ENCODE measurements around the gene KRTAP4-9. TPM values are rescaled to one million over a fixed set of nuclear protein-coding genes. Genes with fewer than 3 reads are reported as not detected.
"Not testable (repeated sequence)": the region's sequence is repeated elsewhere in the genome, so short reads cannot be mapped to it uniquely, and the experiment has no call there.

KRTAP4-9 gene
- not detected for polyA plus RNA-seq (2013, experiment 1 of 2)
- not detected for polyA plus RNA-seq (2013, experiment 2 of 2)

- not testable (repeated sequence) for H3K4me1 ChIP-seq (ENCODE audit: control insufficient read depth, insufficient read depth, low read length, poor library complexity, severe bottlenecking); H3K4me3 ChIP-seq (ENCODE audit: extremely low read depth, insufficient read depth, low read length, poor library complexity, severe bottlenecking); H3K27ac ChIP-seq (ENCODE audit: low read depth, low read length, severe bottlenecking); H3K36me3 ChIP-seq (ENCODE audit: control insufficient read depth, insufficient read depth, low read length); H3K9me3 ChIP-seq (ENCODE audit: control insufficient read depth, low read length)
- WGBS, 2 experiments (ENCODE audit: insufficient coverage in 2 of 2): 75 to 80% methylated on average over 9 of the region's 10 CpGs
Observed at GRCh38 chr17:41105347-41105746, at the start of gene KRTAP4-9. Gene KRTAP4-9 (plus strand): TSS chr17:41105389. CDS start chr17:41105389, 0 bp downstream.

DNA sequence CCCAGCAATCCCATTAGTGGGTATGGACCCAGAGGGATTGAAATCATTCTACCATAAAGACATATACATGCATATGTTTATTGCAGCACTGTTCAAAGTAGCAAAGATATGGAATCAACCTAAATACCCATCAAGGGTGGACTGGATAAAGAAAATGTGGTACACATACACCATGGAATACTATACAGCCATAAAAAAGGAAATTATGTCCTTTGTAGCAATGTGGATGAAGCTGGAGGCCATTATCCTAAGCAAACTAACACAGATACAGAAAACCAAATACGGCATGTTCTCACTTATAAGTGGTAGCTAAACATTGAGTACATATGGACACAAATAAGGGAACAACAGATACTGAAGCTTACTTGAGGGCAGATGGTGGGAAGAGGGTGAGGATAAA is 47.6 kb upstream of the KRTAP4-9 start:
- Histone ChIP-seq H3K27ac (ENCODE audit: low read depth, low read length, severe bottlenecking) (no peak overlapping the region), H3K9me3 (ENCODE audit: control insufficient read depth, low read length) (peaks cover 17% of the 10 kb centered on the region), H3K36me3 (ENCODE audit: control insufficient read depth, insufficient read depth, low read length) (no peaks in the 10 kb centered on the region), H3K4me3 (ENCODE audit: extremely low read depth, insufficient read depth, low read length, poor library complexity, severe bottlenecking) (no peak overlapping the region), H3K4me1 (ENCODE audit: control insufficient read depth, insufficient read depth, low read length, poor library complexity, severe bottlenecking) (peaks cover 11% of the 10 kb centered on the region)
- WGBS, 2 experiments (ENCODE audit: insufficient coverage in 2 of 2): 100% methylated on average over 1 of the region's 1 CpG; no CpG with 5 or more reads in 1 of the 2 experiments

DNA sequence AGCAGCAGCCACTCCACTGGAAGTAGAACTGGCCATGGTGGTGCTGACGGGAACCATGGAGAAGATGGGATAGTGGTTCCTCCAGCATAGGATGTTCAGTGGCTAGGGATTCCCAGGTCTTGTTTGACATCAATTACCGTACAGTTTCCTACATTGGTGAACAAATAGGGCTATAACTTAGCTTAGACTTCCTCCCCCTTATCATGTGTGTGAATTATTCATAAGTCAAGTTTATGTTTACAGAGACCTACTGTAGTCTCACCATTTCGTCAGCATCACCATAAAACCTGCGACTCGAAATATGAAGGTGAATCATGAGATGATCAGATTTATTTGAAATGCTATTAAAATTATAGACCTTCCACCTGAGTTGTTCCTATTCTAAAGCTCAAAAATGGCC is 46.4 kb upstream of the KRTAP4-9 start:
- no peak overlapping the region for H3K27ac ChIP-seq (ENCODE audit: low read depth, low read length, severe bottlenecking)
- H3K9me3 ChIP-seq (ENCODE audit: control insufficient read depth, low read length): peaks cover 11% of the 10 kb centered on the region
- no peaks in the 10 kb centered on the region for H3K36me3 ChIP-seq (ENCODE audit: control insufficient read depth, insufficient read depth, low read length)
- WGBS, 2 experiments (ENCODE audit: insufficient coverage in 2 of 2): 100% methylated on average over 1 of the region's 5 CpGs; no CpG with 5 or more reads in 1 of the 2 experiments
- peaks cover 11% of the 10 kb centered on the region for H3K4me1 ChIP-seq (ENCODE audit: control insufficient read depth, insufficient read depth, low read length, poor library complexity, severe bottlenecking)
- no peak overlapping the region for H3K4me3 ChIP-seq (ENCODE audit: extremely low read depth, insufficient read depth, low read length, poor library complexity, severe bottlenecking)

DNA sequence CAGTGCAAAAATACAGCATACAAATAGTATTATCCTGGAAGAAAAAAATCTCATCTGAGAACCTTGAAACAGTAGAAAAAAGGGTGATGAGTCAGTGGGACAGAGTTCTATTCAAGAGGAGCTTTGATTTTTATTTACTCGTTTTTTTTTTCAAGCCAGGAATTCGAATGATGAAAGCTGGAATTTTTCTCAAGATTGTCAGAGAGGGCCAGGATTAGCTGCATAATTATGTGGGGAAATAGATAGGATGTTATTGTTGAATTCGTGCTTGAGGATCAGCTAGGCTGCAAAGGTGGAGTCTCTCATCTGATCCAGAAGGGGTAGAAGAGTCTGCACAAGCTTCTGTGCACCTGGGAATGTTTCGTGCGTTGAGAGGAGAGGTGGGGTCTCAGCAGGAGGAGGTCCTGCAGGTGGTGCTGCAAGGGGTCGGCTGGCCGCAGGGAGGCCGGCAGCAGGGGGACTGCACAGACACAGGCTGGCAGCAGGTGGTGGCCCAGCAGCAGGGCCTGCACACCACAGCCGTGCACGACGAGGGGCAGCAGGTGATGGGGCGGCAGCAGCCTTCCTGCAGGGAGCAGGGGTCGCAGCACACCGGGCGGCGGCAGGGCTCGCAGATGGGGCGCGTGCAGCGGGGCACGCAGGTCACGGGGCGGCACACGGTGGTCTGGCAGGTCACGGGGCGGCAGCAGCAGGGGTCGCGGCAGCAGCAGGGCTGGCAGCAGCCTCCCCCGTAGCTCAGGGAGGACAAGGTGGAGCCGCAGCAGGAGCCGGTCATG is 45.7 kb upstream of the KRTAP4-9 start:
- H3K9me3 ChIP-seq (ENCODE audit: control insufficient read depth, low read length): peaks cover 11% of the 10 kb centered on the region
- H3K36me3 ChIP-seq (ENCODE audit: control insufficient read depth, insufficient read depth, low read length); H3K4me3 ChIP-seq (ENCODE audit: extremely low read depth, insufficient read depth, low read length, poor library complexity, severe bottlenecking): not testable (repeated sequence)
- H3K27ac ChIP-seq (ENCODE audit: low read depth, low read length, severe bottlenecking): peak overlapping the region; percentile 63
- peaks cover 11% of the 10 kb centered on the region for H3K4me1 ChIP-seq (ENCODE audit: control insufficient read depth, insufficient read depth, low read length, poor library complexity, severe bottlenecking)
- WGBS, 2 experiments (ENCODE audit: insufficient coverage in 2 of 2): 72 to 77% methylated on average over 4 to 5 of the region's 31 CpGs

DNA sequence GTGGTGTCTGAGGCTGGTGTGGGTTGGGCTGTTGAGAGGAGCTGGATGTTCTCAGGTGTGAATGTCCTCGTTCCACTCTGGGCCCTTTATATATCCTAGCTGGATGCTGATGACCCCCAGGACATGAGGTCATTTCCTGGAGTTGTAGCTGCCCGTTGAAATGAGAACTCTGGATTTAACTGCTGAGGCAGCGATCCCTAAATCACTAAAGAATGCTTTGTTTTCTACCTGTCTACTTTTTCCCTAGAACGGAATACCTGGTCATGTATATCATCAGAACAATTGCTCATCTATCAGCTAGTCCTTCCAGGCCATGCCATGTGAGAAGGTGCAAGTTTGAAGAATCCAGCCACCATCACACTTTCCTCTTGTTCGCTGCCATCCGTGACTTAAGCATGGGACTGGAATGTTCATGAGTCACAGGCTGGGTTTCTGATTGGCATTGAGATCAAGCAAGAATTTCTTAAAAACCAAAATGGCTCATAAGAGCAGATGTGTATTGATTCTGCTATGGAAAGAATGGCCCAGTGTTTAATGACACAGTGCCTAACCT is 45.1 kb upstream of the KRTAP4-9 start, which contains the start of gene KRTAP2-3:
TSS of gene KRTAP2-3 (minus strand) at position 63 of the 553 bp plus-strand sequence. CDS start 64 bp downstream, outside the sequence.
- Histone ChIP-seq H3K4me1 (ENCODE audit: control insufficient read depth, insufficient read depth, low read length, poor library complexity, severe bottlenecking) (peaks cover 11% of the 10 kb centered on the region), H3K9me3 (ENCODE audit: control insufficient read depth, low read length) (peaks cover 11% of the 10 kb centered on the region), H3K27ac (ENCODE audit: low read depth, low read length, severe bottlenecking) (peak within 1 kb of the TSS; percentile 63), H3K36me3 (ENCODE audit: control insufficient read depth, insufficient read depth, low read length) (no peaks in the 10 kb centered on the region), H3K4me3 (ENCODE audit: extremely low read depth, insufficient read depth, low read length, poor library complexity, severe bottlenecking) (no peak within 1 kb of the TSS)
- 83 to 87% methylated on average over 2 to 6 of the region's 6 CpGs for WGBS, 2 experiments (ENCODE audit: insufficient coverage in 2 of 2)

DNA sequence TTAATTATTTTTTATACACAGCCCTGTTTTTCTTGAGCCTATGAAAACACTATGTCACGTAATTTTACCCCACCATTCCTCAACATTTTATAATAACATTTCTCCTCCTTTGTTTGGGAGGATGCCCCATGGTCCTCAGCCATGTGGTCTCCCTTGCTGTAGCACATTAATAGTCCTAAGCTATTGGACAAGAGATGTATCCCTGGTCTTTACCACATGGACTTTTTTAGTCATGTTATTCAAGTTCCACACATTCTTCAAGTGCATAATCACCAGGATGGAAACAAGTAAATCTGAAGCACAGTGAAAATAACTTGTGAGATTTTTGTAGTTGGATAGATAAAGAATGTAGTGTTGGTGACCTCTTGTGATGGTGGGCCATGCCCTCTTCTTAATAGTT is 43.2 kb upstream of the KRTAP4-9 start:
- peaks cover 5% of the 10 kb centered on the region for H3K9me3 ChIP-seq (ENCODE audit: control insufficient read depth, low read length)
- H3K27ac ChIP-seq (ENCODE audit: low read depth, low read length, severe bottlenecking): peak overlapping the region; percentile 58
- 89% methylated on average over 1 of the region's 1 CpG; no CpG with 5 or more reads in 1 of the 2 experiments for WGBS, 2 experiments (ENCODE audit: insufficient coverage in 2 of 2)
- no peaks in the 10 kb centered on the region for H3K36me3 ChIP-seq (ENCODE audit: control insufficient read depth, insufficient read depth, low read length)
- peaks cover 11% of the 10 kb centered on the region for H3K4me1 ChIP-seq (ENCODE audit: control insufficient read depth, insufficient read depth, low read length, poor library complexity, severe bottlenecking)
- no peak overlapping the region for H3K4me3 ChIP-seq (ENCODE audit: extremely low read depth, insufficient read depth, low read length, poor library complexity, severe bottlenecking)

- peaks cover 11% of the 10 kb centered on the region for H3K4me1 ChIP-seq (ENCODE audit: control insufficient read depth, insufficient read depth, low read length, poor library complexity, severe bottlenecking)
- no peak overlapping the region for H3K27ac ChIP-seq (ENCODE audit: low read depth, low read length, severe bottlenecking)
- H3K36me3 ChIP-seq (ENCODE audit: control insufficient read depth, insufficient read depth, low read length): no peaks in the 10 kb centered on the region
- no peaks in the 10 kb centered on the region for H3K9me3 ChIP-seq (ENCODE audit: control insufficient read depth, low read length)
- no peak overlapping the region for H3K4me3 ChIP-seq (ENCODE audit: extremely low read depth, insufficient read depth, low read length, poor library complexity, severe bottlenecking)
- WGBS, 2 experiments (ENCODE audit: insufficient coverage in 2 of 2): no CpG with 5 or more reads among the region's 4 CpGs
Observed at GRCh38 chr17:41063449-41063848, 41.7 kb upstream of the KRTAP4-9 start.

DNA sequence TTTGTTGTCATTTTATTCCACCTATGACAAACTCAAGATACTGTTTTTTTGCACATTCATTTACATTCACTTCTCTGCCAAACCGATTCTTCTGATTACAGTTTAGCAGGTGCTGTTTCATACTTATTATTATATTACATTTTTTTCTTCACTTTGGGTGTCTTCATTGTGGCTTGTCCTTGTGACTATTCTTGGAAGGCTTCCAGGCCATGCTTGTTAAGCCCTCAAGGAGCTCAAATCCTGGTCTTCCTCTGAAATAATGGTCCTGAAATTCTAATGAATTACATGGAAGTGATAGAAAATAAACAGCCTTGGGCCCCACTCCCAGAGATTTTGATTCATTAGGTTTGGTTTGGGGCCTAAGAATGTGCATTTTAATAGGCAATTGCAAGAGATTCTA is 40.9 kb upstream of the KRTAP4-9 start:
- Histone ChIP-seq H3K27ac (ENCODE audit: low read depth, low read length, severe bottlenecking) (no peak overlapping the region), H3K4me3 (ENCODE audit: extremely low read depth, insufficient read depth, low read length, poor library complexity, severe bottlenecking) (no peak overlapping the region), H3K4me1 (ENCODE audit: control insufficient read depth, insufficient read depth, low read length, poor library complexity, severe bottlenecking) (peaks cover 6% of the 10 kb centered on the region), H3K9me3 (ENCODE audit: control insufficient read depth, low read length) (no peaks in the 10 kb centered on the region), H3K36me3 (ENCODE audit: control insufficient read depth, insufficient read depth, low read length) (no peaks in the 10 kb centered on the region)
- WGBS, 2 experiments (ENCODE audit: insufficient coverage in 2 of 2): no CpG with 5 or more reads among the region's 1 CpG

GRCh38 chr17:41065016-41065689 is 40.0 kb upstream of the KRTAP4-9 start:
- H3K27ac ChIP-seq (ENCODE audit: low read depth, low read length, severe bottlenecking); H3K36me3 ChIP-seq (ENCODE audit: control insufficient read depth, insufficient read depth, low read length); H3K9me3 ChIP-seq (ENCODE audit: control insufficient read depth, low read length); H3K4me3 ChIP-seq (ENCODE audit: extremely low read depth, insufficient read depth, low read length, poor library complexity, severe bottlenecking); H3K4me1 ChIP-seq (ENCODE audit: control insufficient read depth, insufficient read depth, low read length, poor library complexity, severe bottlenecking): not testable (repeated sequence)
- 84% methylated on average over 3 of the region's 16 CpGs for WGBS, 2 experiments (ENCODE audit: insufficient coverage in 2 of 2)

- no peak within 1 kb of the TSS for H3K4me3 ChIP-seq (ENCODE audit: extremely low read depth, insufficient read depth, low read length, poor library complexity, severe bottlenecking)
- H3K27ac ChIP-seq (ENCODE audit: low read depth, low read length, severe bottlenecking): no peak within 1 kb of the TSS
- 80 to 86% methylated on average over 3 to 5 of the region's 6 CpGs for WGBS, 2 experiments (ENCODE audit: insufficient coverage in 2 of 2)
- H3K36me3 ChIP-seq (ENCODE audit: control insufficient read depth, insufficient read depth, low read length): no peaks in the 10 kb centered on the region
- no peaks in the 10 kb centered on the region for H3K9me3 ChIP-seq (ENCODE audit: control insufficient read depth, low read length)
- no peaks in the 10 kb centered on the region for H3K4me1 ChIP-seq (ENCODE audit: control insufficient read depth, insufficient read depth, low read length, poor library complexity, severe bottlenecking)
Observed at GRCh38 chr17:41065829-41066624, 39.2 kb upstream of the KRTAP4-9 start, which contains the start of gene KRTAP2-4. Gene KRTAP2-4 (minus strand): TSS chr17:41065879. CDS start chr17:41065845, 34 bp downstream.

All from mesodermal cell (in vitro differentiated cells).